Upper lobe of right lung (tissue), 1 donor: ENCODE data around the gene SCUBE2. TPM values are rescaled to one million over a fixed set of nuclear protein-coding genes. Genes with fewer than 3 reads are reported as not detected.
"Not testable (repeated sequence)": the region's sequence is repeated elsewhere in the genome, so short reads cannot be mapped to it uniquely, and the experiment has no call there.

Source experiments
- ATAC-seq: fragments of 200-7000 bp; cut with Tn5 transposase; one replicate; pipeline ENCODE4 v1.9.1; 2020; ENCODE audit warnings: mild to moderate bottlenecking, moderate library complexity
- DNase-seq: peaks from one replicate; pipeline ENCODE4 v3.0.0-alpha.2; 2020
- H3K27ac ChIP-seq: fragments of 200-600 bp; one replicate; pipeline ENCODE4 v1.8.0; 2022
- H3K27me3 ChIP-seq: fragments of 200-600 bp; one replicate; pipeline ENCODE4 v1.8.0; 2022; ENCODE audit warnings: mild to moderate bottlenecking
- H3K36me3 ChIP-seq: fragments of 200-600 bp; one replicate; pipeline ENCODE4 v1.8.0; 2022
- H3K4me1 ChIP-seq: fragments of 200-600 bp; one replicate; pipeline ENCODE4 v1.8.0; 2022
- H3K4me3 ChIP-seq: fragments of 200-600 bp; one replicate; pipeline ENCODE4 v1.8.0; 2022; ENCODE audit warnings: mild to moderate bottlenecking
- H3K9me3 ChIP-seq: fragments of 200-600 bp; one replicate; pipeline ENCODE4 v1.8.0; 2022
- intact Hi-C: fragments of 100-400 bp; cut with DNase I; formaldehyde crosslinking; loops from one replicate; pipeline ENCODE4 v1.11.0; 2022
- total RNA-seq: library from RNA; stranded (reverse); fragmentation: NEBNext Ultra II Directional; extraction: Animal tissue kit (Norgen Biotek cat#: 25700); gene quantifications from one replicate; pipeline ENCODE4 v1.2.1, GENCODE V29; 2021
- TF ChIP-seq, protein P1 (sequence below): fragments of 200-600 bp; IDR thresholded peaks from one replicate; pipeline ENCODE4 v1.8.0; 2022; ENCODE audit warnings: antibody characterized with exemption
- donor health status: DM: no; HTN: yes; CAD: no; lungs with severe emphysema.

Gene SCUBE2
- total RNA-seq, 1 donor from 2014 or later = 9.9 TPM

DNA sequence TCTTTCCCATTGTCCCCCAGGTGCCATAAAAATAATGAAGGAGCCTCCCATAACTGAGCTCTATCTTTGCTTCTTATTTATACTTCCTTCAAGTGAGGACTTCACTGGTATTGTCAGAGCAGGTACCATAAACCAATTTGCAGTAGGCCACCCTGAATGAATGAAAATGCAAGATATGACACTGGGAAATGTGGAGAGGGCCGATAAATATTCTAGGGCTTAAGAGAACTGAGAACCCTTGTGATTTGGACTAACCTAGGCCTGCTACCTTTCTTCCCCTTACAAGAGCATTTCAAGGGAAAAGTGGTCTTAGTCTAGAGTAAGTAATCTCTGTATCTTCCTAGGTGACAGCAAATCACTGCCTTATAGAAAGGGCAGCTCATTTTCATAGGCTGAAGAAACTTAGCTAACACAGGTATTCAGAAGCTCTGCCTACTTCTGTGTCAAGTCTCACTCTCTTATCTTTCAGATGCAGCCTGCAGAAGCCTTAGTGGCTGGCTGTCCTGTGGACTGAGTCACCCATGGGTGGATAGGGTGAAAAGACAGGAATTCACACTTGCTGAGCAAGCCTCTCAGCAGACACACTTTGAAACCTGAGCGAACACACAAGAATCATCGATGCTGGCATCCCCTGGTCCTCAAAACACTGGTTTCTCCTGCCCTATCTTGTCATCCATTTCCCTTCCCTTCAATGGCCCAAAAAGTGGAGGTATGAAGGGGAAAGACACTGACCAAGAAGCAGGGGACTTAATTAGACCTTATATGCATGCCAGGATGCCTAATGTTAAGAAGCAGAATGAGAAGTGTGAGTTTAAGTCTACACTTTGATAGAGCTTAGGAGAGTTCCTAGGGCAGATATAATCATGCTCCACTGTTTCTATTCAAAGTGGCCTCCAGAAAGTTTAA is 102.8 kb downstream of the SCUBE2 start:
- Histone ChIP-seq H3K4me1 (no peaks in the 10 kb centered on the region), H3K9me3 (no peaks in the 10 kb centered on the region), H3K27me3 (no peaks in the 10 kb centered on the region), H3K36me3 (no peaks in the 10 kb centered on the region), H3K4me3 (no peak overlapping the region), H3K27ac (no peak overlapping the region)
- DNase-seq (no peak), ATAC-seq (no peak)
- TF ChIP-seq, protein P1, sequence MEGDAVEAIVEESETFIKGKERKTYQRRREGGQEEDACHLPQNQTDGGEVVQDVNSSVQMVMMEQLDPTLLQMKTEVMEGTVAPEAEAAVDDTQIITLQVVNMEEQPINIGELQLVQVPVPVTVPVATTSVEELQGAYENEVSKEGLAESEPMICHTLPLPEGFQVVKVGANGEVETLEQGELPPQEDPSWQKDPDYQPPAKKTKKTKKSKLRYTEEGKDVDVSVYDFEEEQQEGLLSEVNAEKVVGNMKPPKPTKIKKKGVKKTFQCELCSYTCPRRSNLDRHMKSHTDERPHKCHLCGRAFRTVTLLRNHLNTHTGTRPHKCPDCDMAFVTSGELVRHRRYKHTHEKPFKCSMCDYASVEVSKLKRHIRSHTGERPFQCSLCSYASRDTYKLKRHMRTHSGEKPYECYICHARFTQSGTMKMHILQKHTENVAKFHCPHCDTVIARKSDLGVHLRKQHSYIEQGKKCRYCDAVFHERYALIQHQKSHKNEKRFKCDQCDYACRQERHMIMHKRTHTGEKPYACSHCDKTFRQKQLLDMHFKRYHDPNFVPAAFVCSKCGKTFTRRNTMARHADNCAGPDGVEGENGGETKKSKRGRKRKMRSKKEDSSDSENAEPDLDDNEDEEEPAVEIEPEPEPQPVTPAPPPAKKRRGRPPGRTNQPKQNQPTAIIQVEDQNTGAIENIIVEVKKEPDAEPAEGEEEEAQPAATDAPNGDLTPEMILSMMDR = no peak
- intact Hi-C loops = no loop called here

DNA sequence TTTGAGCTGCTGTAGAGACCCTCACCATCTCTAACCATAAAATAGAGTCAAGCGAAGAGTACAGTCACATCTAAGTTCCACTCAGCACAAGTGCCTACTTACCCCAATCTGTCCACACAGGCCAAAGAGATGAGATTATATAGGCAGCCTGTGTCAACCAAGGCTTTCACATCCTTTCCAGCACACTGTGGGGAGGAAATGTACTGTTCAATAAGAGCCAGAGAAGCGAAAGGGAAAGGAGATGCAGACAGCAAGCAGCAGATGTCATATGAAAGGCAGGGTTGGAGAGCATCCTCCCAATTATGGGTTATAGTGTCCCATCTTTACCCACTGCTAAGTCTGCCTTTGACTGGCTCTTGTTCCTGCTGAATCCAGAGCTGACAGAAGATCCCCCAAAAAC is 104.0 kb downstream of the SCUBE2 start:
- H3K9me3 ChIP-seq = no peaks in the 10 kb centered on the region
- intact Hi-C loops = no loop called here
- ATAC-seq (no peak), DNase-seq (no peak)
- H3K27ac ChIP-seq = no peak overlapping the region
- no peaks in the 10 kb centered on the region for H3K27me3 ChIP-seq
- H3K4me3 ChIP-seq = no peak overlapping the region
- H3K36me3 ChIP-seq = no peaks in the 10 kb centered on the region
- no peaks in the 10 kb centered on the region for H3K4me1 ChIP-seq
- TF ChIP-seq, protein P1 = no peak

DNA sequence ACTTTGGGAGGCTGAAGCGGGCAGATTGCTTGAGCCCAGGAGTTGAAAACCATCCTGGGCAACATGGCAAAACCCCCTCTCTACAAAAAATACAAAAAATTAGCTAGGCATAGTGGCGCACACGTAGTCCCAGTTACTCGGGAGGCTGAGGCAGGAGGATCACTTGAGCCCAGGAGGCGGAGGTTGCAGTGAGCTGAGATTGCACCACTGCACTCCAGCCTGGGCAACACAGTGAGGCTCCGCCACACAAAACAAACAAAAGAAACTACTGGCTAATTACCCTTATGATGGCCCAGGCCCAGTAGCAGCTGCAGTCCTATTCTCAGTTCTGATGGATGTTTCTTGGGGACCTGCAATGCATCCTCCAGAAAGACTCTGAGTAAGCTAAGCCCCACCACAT is 104.6 kb downstream of the SCUBE2 start:
- H3K9me3 ChIP-seq, H3K36me3 ChIP-seq, H3K4me3 ChIP-seq, ATAC-seq, intact Hi-C loops, H3K4me1 ChIP-seq, H3K27me3 ChIP-seq, H3K27ac ChIP-seq, DNase-seq: not testable (repeated sequence)

DNA sequence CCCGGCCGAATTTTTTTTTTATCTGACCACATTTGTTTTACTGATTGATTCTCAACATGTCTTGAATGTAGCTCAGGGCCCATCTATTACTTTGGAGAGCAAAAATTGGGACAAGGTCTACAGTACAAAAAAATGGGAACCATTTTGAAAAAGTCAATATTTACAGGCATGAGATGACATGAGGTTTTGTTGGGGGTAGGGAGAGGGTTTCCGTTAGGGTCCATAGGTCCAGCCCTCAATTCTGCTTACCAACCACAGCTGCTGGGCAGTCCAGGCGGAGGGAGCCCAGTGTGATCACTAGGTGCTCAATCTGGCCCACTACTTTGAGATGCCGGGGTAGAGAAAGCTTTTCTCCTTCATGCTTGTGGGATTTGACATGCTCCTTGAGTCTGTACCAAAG is 105.9 kb downstream of the SCUBE2 start:
- TF ChIP-seq, protein P1 = no peak

DNA sequence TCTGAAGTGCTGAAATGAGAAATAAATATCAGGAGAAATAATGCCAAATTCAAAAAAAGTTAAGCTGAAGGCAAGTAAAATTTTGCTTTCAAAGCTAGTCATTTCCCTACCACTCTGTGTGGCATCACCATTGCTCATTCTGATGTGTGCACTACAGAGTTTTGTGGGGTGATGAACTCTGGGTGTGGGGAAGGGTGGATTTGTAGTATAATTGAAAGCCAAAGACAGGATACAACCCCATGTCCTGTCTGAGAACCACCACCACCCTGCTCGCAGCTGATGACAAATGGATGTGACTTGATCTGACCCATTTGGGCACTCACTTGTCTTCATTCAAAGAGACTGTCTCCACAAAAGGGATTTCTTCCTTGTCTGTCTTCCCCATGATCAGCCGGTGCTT is 107.8 kb downstream of the SCUBE2 start:
- H3K4me1 ChIP-seq = no peaks in the 10 kb centered on the region
- no peak for ATAC-seq
- H3K36me3 ChIP-seq = no peaks in the 10 kb centered on the region
- no peaks in the 10 kb centered on the region for H3K27me3 ChIP-seq
- intact Hi-C loops = no loop called here
- no peak overlapping the region for H3K4me3 ChIP-seq
- no peak overlapping the region for H3K27ac ChIP-seq
- TF ChIP-seq, protein P1 = no peak
- DNase-seq = no peak
- H3K9me3 ChIP-seq = no peaks in the 10 kb centered on the region

More for the DNA sequence above, 105.9 kb downstream of the SCUBE2 start:
- Histone ChIP-seq H3K27ac (no peak overlapping the region), H3K4me3 (no peak overlapping the region), H3K4me1 (no peaks in the 10 kb centered on the region), H3K27me3 (no peaks in the 10 kb centered on the region), H3K36me3 (no peaks in the 10 kb centered on the region), H3K9me3 (no peaks in the 10 kb centered on the region)
- ATAC-seq (no peak), DNase-seq (no peak)
- intact Hi-C loops = no loop called here

DNA sequence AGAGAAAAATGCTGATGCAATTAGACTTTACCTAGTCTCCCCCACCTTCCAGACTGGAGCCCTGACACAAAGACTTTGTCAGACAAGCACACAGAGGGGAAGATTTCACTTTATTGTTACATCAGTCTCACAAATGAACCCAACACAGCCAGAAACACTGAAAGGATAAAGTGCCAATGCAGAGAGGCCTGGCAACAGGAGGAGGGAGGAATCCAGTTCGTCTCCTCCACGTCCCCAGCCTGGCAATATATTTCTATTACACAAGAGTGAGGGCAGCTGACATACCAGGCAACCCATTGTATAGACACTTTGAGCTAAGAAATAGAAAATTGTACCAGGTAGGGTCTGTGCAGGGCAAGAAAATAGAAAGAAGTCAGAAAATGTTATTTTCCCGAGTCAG is 110.9 kb downstream of the SCUBE2 start:
- intact Hi-C loops = no loop called here

DNA sequence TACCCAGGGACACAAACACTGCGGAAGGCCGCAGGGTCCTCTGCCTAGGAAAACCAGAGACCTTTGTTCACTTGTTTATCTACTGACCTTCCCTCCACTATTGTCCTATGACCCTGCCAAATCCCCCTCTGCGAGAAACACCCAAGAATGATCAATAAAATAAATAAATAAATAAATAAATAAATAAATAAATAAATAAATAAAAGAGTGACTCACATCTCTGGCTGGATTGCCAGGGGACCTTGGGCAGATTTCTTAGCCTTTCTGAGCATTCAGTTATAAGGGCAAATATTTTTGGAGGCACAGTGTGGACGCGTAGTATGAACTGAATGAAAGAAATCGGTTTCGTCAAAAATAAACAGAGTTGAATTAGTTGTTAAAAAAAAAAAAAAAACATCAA is 112.0 kb downstream of the SCUBE2 start:
- H3K36me3 ChIP-seq, intact Hi-C loops, H3K27ac ChIP-seq, H3K4me1 ChIP-seq, H3K27me3 ChIP-seq, ATAC-seq, DNase-seq, H3K4me3 ChIP-seq, H3K9me3 ChIP-seq: not testable (repeated sequence)

More for the DNA sequence above, 110.9 kb downstream of the SCUBE2 start:
- DNase-seq (no peak), ATAC-seq (no peak)
- no peak overlapping the region for H3K27ac ChIP-seq
- H3K27me3 ChIP-seq = no peaks in the 10 kb centered on the region
- H3K36me3 ChIP-seq = no peaks in the 10 kb centered on the region
- TF ChIP-seq, protein P1 = no peak
- no peaks in the 10 kb centered on the region for H3K9me3 ChIP-seq
- H3K4me1 ChIP-seq = no peaks in the 10 kb centered on the region
- H3K4me3 ChIP-seq = no peak overlapping the region
